GM12801 (cell line): ENCODE measurements around the gene HPS3.

Experiments used
- TF ChIP-seq, protein P1 (sequence below): IDR thresholded peaks from one replicate; pipeline ENCODE4 v1.5.1; 2011; ENCODE audit warnings: control low read depth; ENCODE audit not compliant: insufficient read length; ENCODE audit errors: extremely low read depth

Gene HPS3

GRCh38 chr3:149179220-149179619 lies 49.8 kb downstream of the HPS3 start:
- TF ChIP-seq, protein P1, sequence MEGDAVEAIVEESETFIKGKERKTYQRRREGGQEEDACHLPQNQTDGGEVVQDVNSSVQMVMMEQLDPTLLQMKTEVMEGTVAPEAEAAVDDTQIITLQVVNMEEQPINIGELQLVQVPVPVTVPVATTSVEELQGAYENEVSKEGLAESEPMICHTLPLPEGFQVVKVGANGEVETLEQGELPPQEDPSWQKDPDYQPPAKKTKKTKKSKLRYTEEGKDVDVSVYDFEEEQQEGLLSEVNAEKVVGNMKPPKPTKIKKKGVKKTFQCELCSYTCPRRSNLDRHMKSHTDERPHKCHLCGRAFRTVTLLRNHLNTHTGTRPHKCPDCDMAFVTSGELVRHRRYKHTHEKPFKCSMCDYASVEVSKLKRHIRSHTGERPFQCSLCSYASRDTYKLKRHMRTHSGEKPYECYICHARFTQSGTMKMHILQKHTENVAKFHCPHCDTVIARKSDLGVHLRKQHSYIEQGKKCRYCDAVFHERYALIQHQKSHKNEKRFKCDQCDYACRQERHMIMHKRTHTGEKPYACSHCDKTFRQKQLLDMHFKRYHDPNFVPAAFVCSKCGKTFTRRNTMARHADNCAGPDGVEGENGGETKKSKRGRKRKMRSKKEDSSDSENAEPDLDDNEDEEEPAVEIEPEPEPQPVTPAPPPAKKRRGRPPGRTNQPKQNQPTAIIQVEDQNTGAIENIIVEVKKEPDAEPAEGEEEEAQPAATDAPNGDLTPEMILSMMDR, result no peak

DNA sequence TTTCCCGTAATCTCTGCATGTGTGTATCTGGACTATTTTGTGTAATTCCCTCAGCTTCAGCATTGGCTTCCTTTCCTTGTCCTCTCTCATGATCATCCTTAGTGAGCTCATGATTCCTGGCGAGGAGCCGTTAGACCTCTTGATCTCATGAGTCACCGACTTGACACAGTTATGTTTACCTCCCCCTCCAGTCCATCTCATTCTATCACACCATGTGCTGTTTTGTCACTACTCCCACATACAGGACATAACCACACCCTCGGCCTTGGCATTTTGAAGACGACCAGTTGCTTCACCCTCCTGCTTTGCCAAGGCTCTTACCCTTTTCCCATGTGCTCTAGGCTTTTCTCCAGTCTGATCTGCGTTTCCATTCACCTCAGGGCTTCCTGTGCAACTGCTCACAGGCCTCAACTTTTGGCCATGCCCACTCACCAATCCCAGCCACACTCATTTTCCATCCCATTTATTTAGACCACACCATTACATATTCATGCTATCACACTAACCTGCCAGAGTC lies 50.7 kb downstream of the HPS3 start:
- TF ChIP-seq, protein P1, result no peak

DNA sequence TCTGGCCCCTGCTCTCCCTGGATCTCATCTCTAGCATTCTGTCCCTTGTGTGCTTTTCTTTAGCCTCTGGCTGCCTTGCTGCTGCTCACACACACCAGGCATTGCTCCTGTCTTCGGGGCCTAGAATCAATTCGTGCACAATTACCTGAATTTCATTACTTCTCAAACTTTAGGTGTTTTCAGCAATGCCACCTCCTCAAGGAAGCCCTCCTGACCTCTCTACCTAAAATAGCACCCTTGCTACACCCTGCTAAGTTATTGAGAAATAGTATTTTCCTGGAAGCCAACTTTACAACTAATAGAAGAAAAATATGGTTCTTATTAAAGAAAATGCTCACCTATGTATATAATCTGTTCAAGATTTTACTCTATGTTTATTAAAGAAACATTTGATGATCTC lies 51.7 kb downstream of the HPS3 start:
- TF ChIP-seq, protein P1, result no peak

DNA sequence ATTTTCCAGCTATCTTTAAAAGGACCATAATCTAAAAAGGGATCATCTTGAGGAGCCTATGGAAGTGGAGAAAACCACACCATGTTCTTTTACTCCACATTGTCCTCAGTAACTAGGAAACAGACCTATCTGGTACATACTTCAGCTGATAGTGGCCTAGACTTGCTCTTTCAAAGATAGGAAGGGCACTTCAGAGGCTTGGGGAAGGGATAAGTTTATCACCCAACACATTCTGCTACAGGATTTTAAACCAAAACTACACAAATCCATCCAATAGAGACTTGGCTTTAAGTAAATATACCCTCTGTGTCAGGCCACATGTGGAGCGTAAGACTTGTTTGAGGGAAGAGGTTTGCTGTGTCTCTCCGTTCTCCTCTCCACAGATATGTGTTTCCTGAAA lies 56.8 kb downstream of the HPS3 start:
- TF ChIP-seq, protein P1, result no peak

- TF ChIP-seq, protein P1, result no peak
Observed at GRCh38 chr3:149186721-149187120, 57.3 kb downstream of the HPS3 start.

DNA sequence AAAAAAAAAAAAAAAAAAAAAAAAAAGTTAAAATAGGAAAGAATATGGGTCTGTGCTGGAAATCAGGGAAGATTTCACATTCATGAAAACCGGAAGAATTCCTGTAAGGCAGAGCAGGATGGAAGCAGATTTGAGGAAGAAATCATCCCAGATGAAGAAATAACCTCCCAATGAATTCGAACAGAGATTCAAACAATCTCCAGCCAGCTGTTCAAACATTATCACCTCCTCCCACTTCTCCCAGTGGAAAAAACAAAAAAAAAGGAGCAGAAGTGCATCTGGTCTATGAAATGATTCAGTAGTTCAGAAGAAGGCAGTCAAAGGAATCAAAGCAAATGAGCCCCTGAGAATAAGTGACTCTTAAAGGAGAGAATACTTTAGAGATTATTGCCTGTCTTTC lies 59.1 kb downstream of the HPS3 start:
- TF ChIP-seq, protein P1, result no peak

GRCh38 chr3:149195221-149195620 lies 65.8 kb downstream of the HPS3 start:
- TF ChIP-seq, protein P1, result no peak

DNA sequence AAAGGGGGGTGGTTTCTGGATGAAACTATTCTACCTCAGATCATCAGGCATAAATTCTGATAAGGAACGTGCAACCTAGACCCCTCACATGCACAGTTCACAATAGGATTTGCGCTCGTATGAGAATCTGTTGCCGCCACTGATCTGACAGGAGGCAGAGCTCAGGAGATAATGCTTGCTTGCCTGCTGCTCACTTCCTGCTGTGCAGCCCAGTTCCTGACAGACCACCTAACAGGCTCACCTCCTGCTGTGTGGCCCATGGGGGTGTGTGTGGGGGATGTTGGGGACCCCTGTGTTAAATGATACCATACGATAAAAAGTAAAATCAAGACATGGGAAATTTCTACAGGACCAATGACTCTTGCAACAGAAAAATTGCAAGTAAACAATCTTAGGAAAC lies 68.2 kb downstream of the HPS3 start:
- TF ChIP-seq, protein P1, result no peak
